Tibial artery (tissue), 4 donors: Measurements from ENCODE around the gene BRAF.
"Not testable (repeated sequence)": the region's sequence is repeated elsewhere in the genome, so short reads cannot be mapped to it uniquely, and the experiment has no call there.

Source experiments
- DNase-seq, 2 donors: peaks; one replicate each; pipeline ENCODE4 v3.0.0-alpha.2; 2019
- H3K27ac ChIP-seq, 2 donors: fragments of 200-600 bp; sonication (generic) in 1 of 2; 1 replicate in 1 of 2; 2 replicates in 1 of 2; pipeline ENCODE4 v1.5.1; 2018 to 2019; ENCODE audit warnings: mild to moderate bottlenecking in 1 of 2
- H3K27me3 ChIP-seq, 2 donors: fragments of 200-600 bp; sonication (generic) in 1 of 2; one replicate each; pipeline versions ENCODE4 v1.5.1 to v1.6.0; 2016 to 2019
- H3K36me3 ChIP-seq, 3 donors: fragments of 200-600 bp; sonication (generic) in 2 of 3; one replicate each; pipeline ENCODE4 v1.5.1; 2016 to 2019; ENCODE audit warnings: mild to moderate bottlenecking in 2 of 3
- H3K4me1 ChIP-seq, 4 donors: fragments of 200-600 bp; sonication (generic) in 2 of 4; 1 replicate in 3 of 4; 2 replicates in 1 of 4; pipeline ENCODE4 v1.5.1; 2016 to 2019
- H3K4me3 ChIP-seq, 2 donors: fragments of 200-600 bp; sonication (generic) in 1 of 2; 1 replicate in 1 of 2; 2 replicates in 1 of 2; pipeline ENCODE4 v1.5.1; 2018 to 2019; ENCODE audit warnings: mild to moderate bottlenecking in 2 of 2
- H3K9me3 ChIP-seq, 3 donors: fragments of 200-600 bp; sonication (generic) in 1 of 3; one replicate each; pipeline ENCODE4 v1.5.1; 2016 to 2019
- CTCF ChIP-seq, 2 experiments: fragments of 200-600 bp in 1 of 2; fragments of 450-650 bp in 1 of 2; IDR thresholded peaks; one replicate each; pipeline ENCODE4 v1.5.1; 2017 to 2019; ENCODE audit warnings: antibody characterized with exemption in 2 of 2, mild to moderate bottlenecking in 1 of 2, moderate library complexity in 1 of 2
- intact Hi-C: fragments of 100-400 bp; cut with DNase I; formaldehyde crosslinking; loops from one replicate; pipeline ENCODE4 v1.15.0; 2023; ENCODE audit warnings: low total_unique reads

BRAF gene

GRCh38 chr7:140671966-140672365, 252.8 kb downstream of the BRAF start:
- H3K4me1 ChIP-seq = peaks cover 0 to 32% (median 19%) of the 10 kb centered on the region in 4 donors
- no peaks in the 10 kb centered on the region for H3K9me3 ChIP-seq
- no peak for TF ChIP-seq CTCF (IDR thresholded peaks at IDR 0.05)
- intact Hi-C loops = loop anchor here (5.0 to 10.0 kb wide), 2 partner anchors 253 to 340 kb away; partner anchors contain the start of genes BRAF and MRPS33
- H3K36me3 ChIP-seq = peaks cover 0 to 8% (median 0%) of the 10 kb centered on the region in 3 donors
- no peaks in the 10 kb centered on the region for H3K27me3 ChIP-seq
- peak overlapping the region in 1 of 2 donors; percentile 87 for H3K27ac ChIP-seq
- peak in 1 of 2 donors; percentile 60 for DNase-seq
- H3K4me3 ChIP-seq = peak overlapping the region; percentile 68 to 94

DNA sequence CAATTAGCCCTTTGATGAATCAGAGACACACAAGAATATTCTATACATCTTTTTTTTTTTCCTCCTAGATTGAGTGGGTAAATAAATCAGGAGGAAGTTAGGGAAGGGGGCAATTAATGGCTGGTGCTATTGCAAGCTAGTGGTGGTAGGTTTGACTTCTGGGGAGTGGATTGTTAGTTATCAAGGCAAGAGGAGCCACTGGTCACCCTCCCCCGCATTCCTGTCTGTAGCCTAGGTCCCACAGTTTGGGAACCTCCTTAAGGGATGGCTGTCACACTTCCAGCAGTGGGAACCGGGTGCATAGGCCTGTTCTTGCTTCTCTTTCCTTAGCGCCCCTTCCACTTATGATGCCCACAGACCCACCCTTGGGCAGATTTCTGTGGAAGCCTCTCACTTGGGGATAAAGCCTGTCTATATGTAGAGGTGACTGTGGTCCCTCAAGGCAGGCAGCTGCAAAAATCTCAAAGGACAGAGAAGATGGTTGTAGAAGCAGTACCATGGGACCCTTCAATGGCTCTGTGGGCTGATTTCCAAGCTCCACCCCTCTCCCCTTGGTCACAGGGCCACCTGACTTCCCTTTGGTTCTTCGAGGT, 254.3 kb downstream of the BRAF start:
- H3K27me3 ChIP-seq = no peaks in the 10 kb centered on the region
- DNase-seq = peak in 1 of 2 donors; percentile 42
- intact Hi-C loops = loop anchor here (5.0 to 10.0 kb wide), 2 partner anchors 254 to 342 kb away; partner anchors contain the start of genes BRAF and MRPS33
- H3K36me3 ChIP-seq = no peaks in the 10 kb centered on the region
- TF ChIP-seq CTCF (IDR thresholded peaks at IDR 0.05) = no peak
- H3K4me1 ChIP-seq = peaks cover 0 to 29% (median 17%) of the 10 kb centered on the region in 4 donors
- H3K9me3 ChIP-seq = no peaks in the 10 kb centered on the region
- H3K4me3 ChIP-seq = no peak overlapping the region
- H3K27ac ChIP-seq = no peak overlapping the region

DNA sequence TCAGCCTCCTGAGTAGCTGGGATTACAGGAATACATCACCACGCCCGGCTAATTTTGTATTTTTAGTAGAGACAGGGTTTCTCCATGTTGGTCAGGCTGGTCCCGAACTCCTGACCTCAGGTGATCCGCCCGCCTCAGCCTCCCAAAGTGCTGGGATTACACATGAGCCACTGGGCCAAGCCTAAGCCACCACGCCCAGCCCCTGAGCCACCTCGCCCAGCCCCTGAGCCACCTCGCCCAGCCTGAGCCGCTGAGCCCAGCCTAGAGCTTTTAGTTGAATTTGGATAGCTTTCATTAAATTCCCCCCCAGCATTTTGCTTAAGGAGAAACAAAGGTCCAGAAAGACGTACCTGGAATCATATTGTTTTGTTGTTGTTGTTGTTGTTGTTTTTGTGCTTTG, 254.9 kb downstream of the BRAF start:
- H3K9me3 ChIP-seq, H3K27me3 ChIP-seq, H3K36me3 ChIP-seq, H3K4me3 ChIP-seq, H3K27ac ChIP-seq: not testable (repeated sequence)
- peak in 1 of 2 donors; percentile 25 for DNase-seq
- intact Hi-C loops = loop anchor here (5.0 to 10.0 kb wide), 2 partner anchors 255 to 342 kb away; partner anchors contain the start of genes BRAF and MRPS33
- peaks cover 0 to 23% (median 15%) of the 10 kb centered on the region in 4 donors for H3K4me1 ChIP-seq

DNA sequence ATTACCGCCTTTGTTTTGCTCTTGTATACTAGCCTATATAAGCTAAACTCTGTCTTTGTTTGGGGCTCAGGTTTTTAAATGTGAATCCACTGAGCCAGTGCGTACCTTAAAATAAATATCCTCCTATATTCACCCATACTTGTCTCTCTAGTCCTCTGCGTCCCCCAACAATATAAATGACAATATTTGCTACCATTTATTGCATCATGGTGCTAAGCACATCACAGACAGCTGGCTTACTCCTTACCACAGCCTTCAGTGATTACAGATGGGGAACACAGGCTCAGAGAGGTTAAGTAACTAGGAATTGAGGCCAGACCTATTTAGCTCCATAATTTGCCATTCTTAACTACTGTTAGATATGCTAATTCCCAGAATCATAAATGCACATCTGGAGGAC, 255.4 kb downstream of the BRAF start:
- intact Hi-C loops = no loop called here
- no peak for DNase-seq

More for the DNA sequence above, 255.4 kb downstream of the BRAF start:
- Histone ChIP-seq H3K4me1 (peaks cover 0 to 18% (median 10%) of the 10 kb centered on the region in 4 donors), H3K27ac (no peak overlapping the region), H3K27me3 (no peaks in the 10 kb centered on the region), H3K36me3 (no peaks in the 10 kb centered on the region), H3K4me3 (no peak overlapping the region), H3K9me3 (no peaks in the 10 kb centered on the region)
- TF ChIP-seq CTCF (IDR thresholded peaks at IDR 0.05) = no peak
